K562 (cell line): ENCODE data around the gene BLZF1. TPM values are rescaled to one million over a fixed set of nuclear protein-coding genes. Genes with fewer than 3 reads are reported as not detected.

ENCODE experiments used
- GATAD2A ChIP-seq: fragments of 450-650 bp; IDR thresholded peaks from 2 replicates; pipeline ENCODE4 v1.6.1; 2017
- HSF4 ChIP-seq: fragments of 250-450 bp; sonication (Bioruptor Pico); IDR thresholded peaks from 2 replicates; pipeline ENCODE4 v2.1.2; 2022; ENCODE audit warnings: mild to moderate bottlenecking, moderate library complexity, borderline replicate concordance
- JUN ChIP-seq, 2 experiments: sonication (generic) in 1 of 2; formaldehyde crosslinking in 1 of 2; IDR thresholded peaks; 2 replicates each; pipeline versions ENCODE4 v1.6.1 to v1.8.0; 2012 to 2022; ENCODE audit warnings: borderline replicate concordance in 2 of 2, mild to moderate bottlenecking in 2 of 2, improper control_type of control experiment in 1 of 2, low read depth in 1 of 2, low read length in 1 of 2, missing genetic modification reagents in 1 of 2
- NRF1 ChIP-seq, 2 experiments: fragments of 450-650 bp; IDR thresholded peaks in 1 of 2; conservative IDR thresholded peaks in 1 of 2; 2 replicates each; pipeline ENCODE4 v1.6.1; 2014; ENCODE audit warnings: mild to moderate bottlenecking in 2 of 2
- PYGO2 ChIP-seq: fragments of 450-650 bp; IDR thresholded peaks from 2 replicates; pipeline ENCODE4 v1.6.1; 2016; ENCODE audit warnings: mild to moderate bottlenecking, missing genetic modification characterization, moderate library complexity, missing compliant biosample characterization
- RBM25 ChIP-seq: fragments of 200-400 bp; formaldehyde crosslinking; IDR thresholded peaks from 2 replicates; pipeline ENCODE4 v1.6.1; 2018; ENCODE audit warnings: low read length, low read depth, moderate library complexity; ENCODE audit not compliant: severe bottlenecking
- SAFB2 ChIP-seq: fragments of 200-400 bp; formaldehyde crosslinking; IDR thresholded peaks from 2 replicates; pipeline ENCODE4 v1.6.1; 2018; ENCODE audit warnings: borderline replicate concordance, low read length, low read depth, moderate library complexity; ENCODE audit not compliant: severe bottlenecking
- SMAD1 ChIP-seq: fragments of 150-350 bp; IDR thresholded peaks from 2 replicates; pipeline ENCODE4 v1.6.1; 2014; ENCODE audit warnings: low read length, low read depth; ENCODE audit not compliant: partially characterized antibody
- SOX6 ChIP-seq: fragments of 450-650 bp; IDR thresholded peaks from 2 replicates; pipeline ENCODE4 v1.6.1; 2014; ENCODE audit warnings: mild to moderate bottlenecking
- SUPT5H ChIP-seq: fragments of 450-650 bp; IDR thresholded peaks from 2 replicates; pipeline ENCODE4 v1.6.1; 2016
- TGIF2 ChIP-seq: sonication (generic); formaldehyde crosslinking; IDR thresholded peaks from 2 replicates; pipeline ENCODE4 v1.8.1; 2022; ENCODE audit warnings: mild to moderate bottlenecking, missing genetic modification reagents, moderate library complexity
- XRCC4 ChIP-seq: IDR thresholded peaks from one replicate; pipeline ENCODE4 v1.6.1; 2011; ENCODE audit not compliant: insufficient read depth, insufficient read length; ENCODE audit errors: extremely low read depth
- ZNF217 ChIP-seq: sonication (generic); formaldehyde crosslinking; IDR thresholded peaks from 2 replicates; pipeline ENCODE4 v1.8.0; 2022; ENCODE audit warnings: mild to moderate bottlenecking, missing genetic modification reagents
- ZNF316 ChIP-seq: fragments of 450-650 bp; IDR thresholded peaks from 2 replicates; pipeline ENCODE4 v1.6.1; 2016
- ZNF507 ChIP-seq: conservative IDR thresholded peaks from 2 replicates; pipeline ENCODE4 v1.6.1; 2017; ENCODE audit warnings: missing genetic modification characterization, missing compliant biosample characterization
- polyA plus RNA-seq, 8 experiments: library from polyadenylated mRNA; depleted of rRNA in 4 of 8; stranded (reverse) in 5 of 8; unstranded in 3 of 8; fragments of >200 nt; fragmentation: Nextera tagmentation in 2 of 8; fragmentation: Illumina TruSeq in 1 of 8; extraction: Ambion mirVana in 2 of 8; extraction: Trizol in 1 of 8; gene quantifications; 2 replicates each; pipeline versions ENCODE4 v1.2.1 to v1.2.3, GENCODE V29; 2011 to 2014; ENCODE audit warnings: inconsistent platforms in 1 of 8, missing spikeins in 1 of 8
- total RNA-seq, 7 experiments: library from RNA; depleted of rRNA in 6 of 7; stranded (reverse); fragments of >200 nt in 6 of 7; fragmentation: Illumina TruSeq in 2 of 7; extraction: Trizol in 2 of 7; gene quantifications; 2 replicates each; pipeline versions ENCODE4 v1.2.1 to v1.2.3, GENCODE V29; 2011 to 2021; ENCODE audit warnings: low replicate concordance in 1 of 7
- TF ChIP-seq, protein P1 (sequence below): sonication (generic); formaldehyde crosslinking; IDR thresholded peaks from 2 replicates; pipeline ENCODE4 v1.8.0; 2023; ENCODE audit warnings: missing genetic modification reagents, mild to moderate bottlenecking, borderline replicate concordance
- TF ChIP-seq, protein P2 (sequence below): sonication (generic); formaldehyde crosslinking; IDR thresholded peaks from 2 replicates; pipeline ENCODE4 v1.8.0; 2022; ENCODE audit warnings: mild to moderate bottlenecking, missing genetic modification reagents

BLZF1 gene
- total and polyA plus RNA-seq, 9 of the 15 experiments (the other 6 are each of a cell fraction or from before 2014, with no cell fraction given) = 20.5 to 32.8 (median 25.3) TPM

DNA sequence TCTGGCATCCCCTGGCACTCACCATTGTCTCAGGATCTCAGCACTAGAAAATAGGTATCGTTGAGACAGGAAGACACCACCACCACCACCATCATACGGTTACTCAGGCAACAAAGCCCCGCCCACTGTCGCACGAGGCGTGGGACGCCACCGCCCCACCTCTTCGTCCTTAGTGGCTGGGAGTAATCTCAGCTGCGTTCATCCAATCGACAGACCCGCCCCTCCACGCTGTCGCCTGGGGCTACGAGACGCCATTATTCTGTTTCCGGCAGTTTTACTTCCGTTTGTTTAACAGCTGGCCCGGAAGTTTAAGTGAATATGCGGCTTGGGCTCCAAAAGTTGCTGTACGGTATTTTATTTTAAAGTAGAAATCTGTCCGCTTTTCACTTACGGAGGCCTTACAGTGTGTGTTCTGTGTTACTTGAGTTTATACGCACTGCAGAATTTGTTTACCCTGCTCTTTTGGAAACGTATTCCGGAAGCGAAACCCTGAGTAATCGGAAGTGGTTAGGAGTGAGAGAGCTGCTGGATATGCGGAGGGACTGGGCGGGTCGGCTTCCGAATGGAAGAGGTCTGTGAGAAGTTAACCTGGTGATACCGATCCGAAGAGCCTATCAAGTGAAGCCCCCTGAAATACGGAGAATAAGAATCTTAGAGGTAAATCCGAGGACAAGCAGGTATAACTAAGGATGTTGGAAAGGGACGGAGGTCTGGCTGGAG is at the start of gene BLZF1, which contains the start of gene NME7 (continued):
- peak; percentile 35 for TF ChIP-seq RBM25
- no peak for TF ChIP-seq TGIF2 (CRISPR knock-in tag)
- TF ChIP-seq SOX6 = peak; percentile 27; the same call in 1 of the 2 replicates
- no peak for TF ChIP-seq SAFB2
- no peak for TF ChIP-seq ZNF507 (tag)
- no peak for TF ChIP-seq XRCC4
- no peak; the same call in 1 of the 2 replicates for TF ChIP-seq JUN (IDR thresholded peaks at IDR 0.05; ENCODE audit: borderline replicate concordance, low read depth, low read length)
- no peak for TF ChIP-seq JUN (CRISPR knock-in tag; IDR thresholded peaks at IDR 0.05; ENCODE audit: borderline replicate concordance)
- peak; percentile 76 for TF ChIP-seq SUPT5H
- TF ChIP-seq ZNF217 (CRISPR knock-in tag) = no peak
- TF ChIP-seq PYGO2 (tag) = no peak
- peak; percentile 53 for TF ChIP-seq ZNF316
- TF ChIP-seq GATAD2A = no peak
- peak; percentile 60 to 67 for TF ChIP-seq NRF1 (conservative IDR thresholded peaks at IDR 0.05 in 1 of 2, IDR thresholded peaks at IDR 0.05 in 1 of 2)
- TF ChIP-seq SMAD1 = no peak
- no peak for TF ChIP-seq HSF4 (CRISPR knock-in tag)
- TF ChIP-seq, protein P1, sequence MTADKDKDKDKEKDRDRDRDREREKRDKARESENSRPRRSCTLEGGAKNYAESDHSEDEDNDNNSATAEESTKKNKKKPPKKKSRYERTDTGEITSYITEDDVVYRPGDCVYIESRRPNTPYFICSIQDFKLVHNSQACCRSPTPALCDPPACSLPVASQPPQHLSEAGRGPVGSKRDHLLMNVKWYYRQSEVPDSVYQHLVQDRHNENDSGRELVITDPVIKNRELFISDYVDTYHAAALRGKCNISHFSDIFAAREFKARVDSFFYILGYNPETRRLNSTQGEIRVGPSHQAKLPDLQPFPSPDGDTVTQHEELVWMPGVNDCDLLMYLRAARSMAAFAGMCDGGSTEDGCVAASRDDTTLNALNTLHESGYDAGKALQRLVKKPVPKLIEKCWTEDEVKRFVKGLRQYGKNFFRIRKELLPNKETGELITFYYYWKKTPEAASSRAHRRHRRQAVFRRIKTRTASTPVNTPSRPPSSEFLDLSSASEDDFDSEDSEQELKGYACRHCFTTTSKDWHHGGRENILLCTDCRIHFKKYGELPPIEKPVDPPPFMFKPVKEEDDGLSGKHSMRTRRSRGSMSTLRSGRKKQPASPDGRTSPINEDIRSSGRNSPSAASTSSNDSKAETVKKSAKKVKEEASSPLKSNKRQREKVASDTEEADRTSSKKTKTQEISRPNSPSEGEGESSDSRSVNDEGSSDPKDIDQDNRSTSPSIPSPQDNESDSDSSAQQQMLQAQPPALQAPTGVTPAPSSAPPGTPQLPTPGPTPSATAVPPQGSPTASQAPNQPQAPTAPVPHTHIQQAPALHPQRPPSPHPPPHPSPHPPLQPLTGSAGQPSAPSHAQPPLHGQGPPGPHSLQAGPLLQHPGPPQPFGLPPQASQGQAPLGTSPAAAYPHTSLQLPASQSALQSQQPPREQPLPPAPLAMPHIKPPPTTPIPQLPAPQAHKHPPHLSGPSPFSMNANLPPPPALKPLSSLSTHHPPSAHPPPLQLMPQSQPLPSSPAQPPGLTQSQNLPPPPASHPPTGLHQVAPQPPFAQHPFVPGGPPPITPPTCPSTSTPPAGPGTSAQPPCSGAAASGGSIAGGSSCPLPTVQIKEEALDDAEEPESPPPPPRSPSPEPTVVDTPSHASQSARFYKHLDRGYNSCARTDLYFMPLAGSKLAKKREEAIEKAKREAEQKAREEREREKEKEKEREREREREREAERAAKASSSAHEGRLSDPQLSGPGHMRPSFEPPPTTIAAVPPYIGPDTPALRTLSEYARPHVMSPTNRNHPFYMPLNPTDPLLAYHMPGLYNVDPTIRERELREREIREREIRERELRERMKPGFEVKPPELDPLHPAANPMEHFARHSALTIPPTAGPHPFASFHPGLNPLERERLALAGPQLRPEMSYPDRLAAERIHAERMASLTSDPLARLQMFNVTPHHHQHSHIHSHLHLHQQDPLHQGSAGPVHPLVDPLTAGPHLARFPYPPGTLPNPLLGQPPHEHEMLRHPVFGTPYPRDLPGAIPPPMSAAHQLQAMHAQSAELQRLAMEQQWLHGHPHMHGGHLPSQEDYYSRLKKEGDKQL (CRISPR knock-in tag) = no peak
- TF ChIP-seq, protein P2, sequence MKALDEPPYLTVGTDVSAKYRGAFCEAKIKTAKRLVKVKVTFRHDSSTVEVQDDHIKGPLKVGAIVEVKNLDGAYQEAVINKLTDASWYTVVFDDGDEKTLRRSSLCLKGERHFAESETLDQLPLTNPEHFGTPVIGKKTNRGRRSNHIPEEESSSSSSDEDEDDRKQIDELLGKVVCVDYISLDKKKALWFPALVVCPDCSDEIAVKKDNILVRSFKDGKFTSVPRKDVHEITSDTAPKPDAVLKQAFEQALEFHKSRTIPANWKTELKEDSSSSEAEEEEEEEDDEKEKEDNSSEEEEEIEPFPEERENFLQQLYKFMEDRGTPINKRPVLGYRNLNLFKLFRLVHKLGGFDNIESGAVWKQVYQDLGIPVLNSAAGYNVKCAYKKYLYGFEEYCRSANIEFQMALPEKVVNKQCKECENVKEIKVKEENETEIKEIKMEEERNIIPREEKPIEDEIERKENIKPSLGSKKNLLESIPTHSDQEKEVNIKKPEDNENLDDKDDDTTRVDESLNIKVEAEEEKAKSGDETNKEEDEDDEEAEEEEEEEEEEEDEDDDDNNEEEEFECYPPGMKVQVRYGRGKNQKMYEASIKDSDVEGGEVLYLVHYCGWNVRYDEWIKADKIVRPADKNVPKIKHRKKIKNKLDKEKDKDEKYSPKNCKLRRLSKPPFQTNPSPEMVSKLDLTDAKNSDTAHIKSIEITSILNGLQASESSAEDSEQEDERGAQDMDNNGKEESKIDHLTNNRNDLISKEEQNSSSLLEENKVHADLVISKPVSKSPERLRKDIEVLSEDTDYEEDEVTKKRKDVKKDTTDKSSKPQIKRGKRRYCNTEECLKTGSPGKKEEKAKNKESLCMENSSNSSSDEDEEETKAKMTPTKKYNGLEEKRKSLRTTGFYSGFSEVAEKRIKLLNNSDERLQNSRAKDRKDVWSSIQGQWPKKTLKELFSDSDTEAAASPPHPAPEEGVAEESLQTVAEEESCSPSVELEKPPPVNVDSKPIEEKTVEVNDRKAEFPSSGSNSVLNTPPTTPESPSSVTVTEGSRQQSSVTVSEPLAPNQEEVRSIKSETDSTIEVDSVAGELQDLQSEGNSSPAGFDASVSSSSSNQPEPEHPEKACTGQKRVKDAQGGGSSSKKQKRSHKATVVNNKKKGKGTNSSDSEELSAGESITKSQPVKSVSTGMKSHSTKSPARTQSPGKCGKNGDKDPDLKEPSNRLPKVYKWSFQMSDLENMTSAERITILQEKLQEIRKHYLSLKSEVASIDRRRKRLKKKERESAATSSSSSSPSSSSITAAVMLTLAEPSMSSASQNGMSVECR (CRISPR knock-in tag) = peak; percentile 98
